Loucy (cell line): Measurements from ENCODE around the gene CAMTA1.

Experiments
- CTCF ChIP-seq: fragments of 200-600 bp; sonication (generic); conservative IDR thresholded peaks from 2 replicates; pipeline ENCODE4 v1.5.1; 2014; ENCODE audit warnings: mild to moderate bottlenecking, antibody characterized with exemption, low read length
- EZH2phosphoT487 ChIP-seq: fragments of 200-600 bp; IDR thresholded peaks from 2 replicates; pipeline ENCODE4 v1.6.1; 2018; ENCODE audit warnings: antibody characterized with exemption, mild to moderate bottlenecking, moderate library complexity, borderline replicate concordance

GRCh38 chr1:7702365-7702764 lies 917.1 kb downstream of the CAMTA1 start:
- TF ChIP-seq CTCF = no peak
- no peak for TF ChIP-seq EZH2phosphoT487
